Naive thymus-derived CD8-positive, alpha-beta T cell (primary cell): ENCODE data around the gene A4GNT. TPM values are rescaled to one million over a fixed set of nuclear protein-coding genes. Genes with fewer than 3 reads are reported as not detected.

Experiments
- ATAC-seq, 2 donors: fragments of 150-1000 bp; cut with Tn5 transposase in 1 of 2; sonication (Bioruptor Pico), chemical (Tn5 transposase) in 1 of 2; 1 replicate in 1 of 2; 2 replicates in 1 of 2; pipeline ENCODE4 v1.10.0; 2021; ENCODE audit warnings: mild to moderate bottlenecking in 2 of 2, moderate library complexity in 2 of 2
- POLR2A ChIA-PET: fragments of 350-600 bp; sonication (Branson Sonifier 250); formaldehyde crosslinking; loops from one replicate; lab custom pipeline; 2021; ENCODE audit warnings: antibody characterized with exemption; lab: Charles Lee
- DNase-seq, 10 donors: peaks; one replicate each; pipeline versions ENCODE4 v3.0.0 to v3.0.0-alpha.2; 2020 to 2022
- H3K27ac Mint-ChIP-seq, 10 donors: one replicate each; pipeline ENCODE4 v1.8.0; 2020 to 2022; ENCODE audit warnings: mild to moderate bottlenecking in 10 of 10, mixed read lengths in 10 of 10, moderate library complexity in 4 of 10, inconsistent platforms in 1 of 10
- H3K27me3 Mint-ChIP-seq, 5 donors: one replicate each; pipeline ENCODE4 v1.8.0; 2021 to 2022; ENCODE audit warnings: mixed read lengths in 5 of 5
- H3K36me3 Mint-ChIP-seq, 3 donors: one replicate each; pipeline ENCODE4 v1.8.0; 2020 to 2022; ENCODE audit warnings: mixed read lengths in 3 of 3, mild to moderate bottlenecking in 2 of 3, inconsistent platforms in 1 of 3
- H3K4me1 Mint-ChIP-seq, 4 donors: one replicate each; pipeline ENCODE4 v1.8.0; 2021 to 2022; ENCODE audit warnings: mixed read lengths in 4 of 4
- H3K4me3 Mint-ChIP-seq, 10 donors: one replicate each; pipeline ENCODE4 v1.8.0; 2020 to 2022; ENCODE audit warnings: mild to moderate bottlenecking in 10 of 10, mixed read lengths in 10 of 10, moderate library complexity in 6 of 10, inconsistent platforms in 1 of 10
- H3K9me3 Mint-ChIP-seq, 9 donors: one replicate each; pipeline ENCODE4 v1.8.0; 2020 to 2022; ENCODE audit warnings: mixed read lengths in 9 of 9, mild to moderate bottlenecking in 3 of 9, inconsistent platforms in 1 of 9, moderate library complexity in 1 of 9
- polyA plus RNA-seq, 3 donors: library from polyadenylated mRNA; unstranded; fragments of 300-500 nt; fragmentation: Illumina TruSeq; gene quantifications; one replicate each; pipeline ENCODE4 v1.2.3, GENCODE V29; 2021
- total RNA-seq, 8 experiments: library from RNA in 2 of 8; stranded (reverse) in 2 of 8; gene quantifications; one replicate each; pipeline ENCODE4 v1.2.3 and lab custom pipeline; 2021 to 2026

A4GNT gene
- total and polyA plus RNA-seq, 5 experiments from 2014 or later, result not detected

DNA sequence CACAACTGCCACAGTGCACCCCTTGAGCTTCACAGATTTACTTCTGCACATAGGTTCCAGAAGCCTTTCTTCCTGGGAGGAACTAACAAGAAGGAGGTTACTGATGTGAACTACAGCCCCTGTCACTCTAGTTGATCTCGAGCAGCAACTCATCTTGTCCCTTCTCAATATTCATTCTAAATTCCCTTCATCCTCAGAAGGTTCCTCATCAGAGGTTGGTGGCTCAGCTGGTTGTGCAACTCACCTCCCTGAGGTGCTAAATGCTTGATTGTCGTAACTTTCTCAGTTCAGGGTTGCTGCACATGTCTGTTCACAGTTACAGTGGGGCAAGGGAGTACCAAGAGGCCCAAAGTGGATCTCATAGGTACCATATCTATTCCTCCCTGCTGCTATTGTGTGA lies 5.7 kb upstream of the A4GNT start:
- POLR2A ChIA-PET, result no interaction called here
- Mint-ChIP-seq H3K4me1 (peaks cover 0 to 1% (median 0%) of the 10 kb centered on the region in 4 donors), H3K9me3 (no peaks in the 10 kb centered on the region), H3K27me3 (peaks cover 8 to 30% (median 11%) of the 10 kb centered on the region in 5 donors), H3K36me3 (no peaks in the 10 kb centered on the region), H3K27ac (no peak overlapping the region), H3K4me3 (no peak overlapping the region)
- ATAC-seq, result no peak
- no peak for DNase-seq

GRCh38 chr3:138136201-138136600 lies 4.0 kb upstream of the A4GNT start:
- H3K4me1 Mint-ChIP-seq, result peaks cover 0 to 1% (median 0%) of the 10 kb centered on the region in 4 donors
- H3K27ac Mint-ChIP-seq, result no peak overlapping the region
- ATAC-seq (no peak), DNase-seq (no peak)
- no peaks in the 10 kb centered on the region for H3K9me3 Mint-ChIP-seq
- POLR2A ChIA-PET, result no interaction called here
- H3K27me3 Mint-ChIP-seq, result peaks cover 4 to 18% (median 7%) of the 10 kb centered on the region in 5 donors
- no peaks in the 10 kb centered on the region for H3K36me3 Mint-ChIP-seq
- H3K4me3 Mint-ChIP-seq, result no peak overlapping the region

DNA sequence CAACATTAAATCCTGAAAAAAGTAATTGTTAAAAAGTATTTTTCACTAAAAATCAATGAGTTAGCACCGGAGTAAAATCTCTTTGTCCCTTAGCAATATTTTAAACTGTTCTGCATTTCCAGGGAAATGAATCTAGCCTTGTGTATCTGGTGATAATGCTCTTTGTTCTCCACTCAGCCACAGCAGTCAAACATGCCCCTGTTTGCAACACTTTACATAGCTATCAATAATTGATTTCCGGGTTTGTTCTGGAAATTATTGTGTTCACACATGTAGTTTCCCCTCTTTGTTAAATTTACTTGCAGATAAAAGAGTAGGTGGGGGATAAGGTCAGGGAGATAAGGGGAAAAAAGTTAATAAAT lies 3.6 kb upstream of the A4GNT start:
- Mint-ChIP-seq H3K9me3 (no peaks in the 10 kb centered on the region), H3K27me3 (peaks cover 3 to 16% (median 7%) of the 10 kb centered on the region in 5 donors), H3K4me1 (peaks cover 0 to 1% (median 0%) of the 10 kb centered on the region in 4 donors), H3K27ac (no peak overlapping the region), H3K36me3 (no peaks in the 10 kb centered on the region), H3K4me3 (no peak overlapping the region)
- DNase-seq (no peak), ATAC-seq (no peak)
- POLR2A ChIA-PET, result no interaction called here

DNA sequence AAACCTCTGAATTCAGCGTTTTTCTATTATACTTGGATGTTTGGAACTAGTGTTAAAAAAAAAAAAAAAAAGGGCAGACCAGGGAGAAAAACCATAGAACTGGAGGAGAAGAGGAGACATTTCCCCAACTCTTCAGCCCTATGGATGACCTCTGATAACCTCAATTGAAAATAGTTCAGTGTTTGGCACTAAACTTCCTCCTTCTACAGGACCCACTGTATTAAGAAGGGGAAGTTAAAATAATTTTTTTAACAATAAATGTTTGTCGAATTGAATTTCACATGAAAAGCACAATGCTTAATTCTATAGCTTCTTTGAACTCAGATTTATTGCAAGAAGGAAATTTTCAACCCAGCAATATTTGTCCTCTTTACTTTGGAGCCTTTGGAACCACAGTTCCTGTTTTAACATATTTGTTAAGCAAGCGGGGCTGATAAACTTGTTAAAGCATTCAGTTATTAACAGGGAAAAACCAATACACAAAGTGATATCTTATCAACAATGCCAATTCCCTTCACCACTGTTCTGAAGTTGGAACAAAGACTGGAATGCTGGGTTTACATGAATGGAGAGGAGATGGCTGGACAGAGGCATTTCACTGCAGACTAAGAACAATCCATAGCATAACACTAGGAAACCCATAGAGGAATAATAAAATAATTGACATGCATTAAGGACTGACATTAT lies 3.1 kb upstream of the A4GNT start:
- Mint-ChIP-seq H3K4me3 (no peak overlapping the region), H3K27ac (no peak overlapping the region), H3K9me3 (no peaks in the 10 kb centered on the region), H3K36me3 (no peaks in the 10 kb centered on the region), H3K27me3 (peaks cover 2 to 12% (median 7%) of the 10 kb centered on the region in 5 donors), H3K4me1 (peaks cover 0 to 1% (median 0%) of the 10 kb centered on the region in 4 donors)
- DNase-seq (no peak), ATAC-seq (no peak)
- POLR2A ChIA-PET, result no interaction called here

DNA sequence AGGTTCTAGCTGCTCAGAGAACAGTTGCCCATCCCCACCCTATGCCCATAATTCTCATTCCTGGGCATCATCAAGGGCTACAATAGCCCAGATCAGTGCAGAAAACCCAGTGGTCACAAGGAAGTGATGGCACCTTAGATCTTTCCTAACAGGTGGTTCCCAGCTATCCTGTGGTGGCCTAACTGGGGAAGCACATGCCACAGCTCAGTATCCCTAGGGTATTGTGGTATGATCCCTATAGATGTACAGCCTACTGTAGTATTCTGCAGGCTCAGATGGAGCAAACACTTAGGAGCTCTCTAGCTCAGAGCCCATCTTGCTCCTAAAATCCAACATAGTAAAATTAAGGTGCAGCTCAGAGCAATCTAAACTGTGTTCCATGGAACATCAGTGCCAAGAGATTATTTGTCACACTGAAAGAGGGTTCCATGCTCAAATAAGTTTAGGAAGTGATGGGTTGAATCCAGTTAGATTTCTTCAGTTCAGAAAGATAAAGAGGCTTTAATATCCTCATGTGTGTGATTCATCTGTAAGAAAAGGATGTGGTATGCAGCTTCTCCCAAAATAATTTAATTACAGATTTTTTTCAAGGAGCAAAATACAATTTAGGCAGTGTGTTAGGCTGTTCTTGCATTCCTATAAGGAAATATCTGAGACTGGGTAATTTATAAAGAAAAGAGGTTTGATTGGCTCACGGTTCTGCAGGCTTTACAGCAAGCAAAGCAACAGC lies 4.4 kb downstream of the A4GNT start:
- Mint-ChIP-seq H3K9me3 (no peaks in the 10 kb centered on the region), H3K36me3 (peaks cover 0 to 7% (median 0%) of the 10 kb centered on the region in 3 donors), H3K27me3 (peaks cover 0 to 11% (median 3%) of the 10 kb centered on the region in 5 donors), H3K27ac (no peak overlapping the region), H3K4me1 (peaks cover 0 to 2% (median 0%) of the 10 kb centered on the region in 4 donors), H3K4me3 (no peak overlapping the region)
- ATAC-seq (no peak), DNase-seq (no peak)
- POLR2A ChIA-PET, result no interaction called here

DNA sequence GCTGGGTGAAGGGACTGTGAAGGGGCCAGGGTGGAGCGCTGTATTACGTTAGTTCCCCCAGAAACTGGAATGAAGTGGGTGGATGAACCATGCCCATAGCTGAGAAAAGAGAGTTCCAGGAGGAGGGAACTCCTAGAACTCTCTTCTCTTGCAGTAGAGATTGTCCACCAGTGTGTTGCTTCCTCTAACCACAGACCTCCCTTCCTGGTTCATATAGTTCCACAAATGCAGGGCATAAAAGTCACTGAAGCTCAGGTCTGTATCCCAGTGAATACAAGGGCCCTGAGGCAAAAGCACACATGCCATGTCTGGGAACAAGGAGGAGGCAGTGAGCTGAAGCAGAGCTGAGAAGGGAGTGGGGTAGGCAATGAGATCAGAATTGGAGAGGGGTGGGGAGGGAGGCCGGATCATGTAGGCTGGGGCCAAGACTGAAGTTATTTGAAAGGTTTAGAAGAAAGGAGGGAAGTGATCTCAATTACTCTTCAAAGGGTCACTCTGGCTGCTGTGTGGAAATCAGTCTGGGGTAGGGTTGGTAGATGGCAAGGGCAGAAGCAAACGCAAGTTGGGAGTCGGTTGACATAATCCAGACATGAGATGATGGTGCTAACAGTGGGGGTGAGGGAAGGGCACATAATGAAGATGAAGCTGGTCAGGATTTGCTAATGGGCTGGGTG lies 6.5 kb downstream of the A4GNT start:
- POLR2A ChIA-PET, result no interaction called here
- ATAC-seq, result no peak
- H3K9me3 Mint-ChIP-seq, result no peaks in the 10 kb centered on the region
- peaks cover 0 to 12% (median 5%) of the 10 kb centered on the region in 5 donors for H3K27me3 Mint-ChIP-seq
- DNase-seq, result no peak
- H3K4me3 Mint-ChIP-seq, result no peak overlapping the region
- peaks cover 0 to 7% (median 0%) of the 10 kb centered on the region in 3 donors for H3K36me3 Mint-ChIP-seq
- H3K27ac Mint-ChIP-seq, result peak overlapping the region in 2 of 10 donors; percentile 75 to 76
- H3K4me1 Mint-ChIP-seq, result peaks cover 0 to 2% (median 0%) of the 10 kb centered on the region in 4 donors

GRCh38 chr3:138124706-138125355 lies 7.4 kb downstream of the A4GNT start:
- H3K4me3 Mint-ChIP-seq, result no peak overlapping the region

DNA sequence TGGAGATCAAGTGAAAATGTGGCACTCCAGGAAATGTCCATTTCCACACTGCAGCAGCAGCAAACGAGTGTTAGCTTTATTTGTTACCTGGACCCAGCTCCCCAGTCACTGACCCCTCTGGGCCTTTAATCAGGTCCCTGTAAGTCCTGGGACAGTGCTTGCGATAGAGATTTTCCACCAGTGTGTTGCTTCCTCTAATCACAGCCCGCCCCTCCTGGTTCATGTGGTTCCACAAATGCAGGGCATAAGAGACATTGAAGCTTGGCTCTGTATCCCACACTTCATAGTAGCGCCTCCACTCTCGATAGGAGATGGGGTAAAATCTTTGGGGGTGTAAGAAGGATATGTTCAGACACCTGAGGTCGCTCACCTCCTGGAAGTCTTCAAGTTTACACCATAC lies 8.0 kb downstream of the A4GNT start:
- H3K27me3 Mint-ChIP-seq, result peaks cover 2 to 12% (median 6%) of the 10 kb centered on the region in 5 donors
- no peaks in the 10 kb centered on the region for H3K9me3 Mint-ChIP-seq
- peaks cover 0 to 7% (median 0%) of the 10 kb centered on the region in 3 donors for H3K36me3 Mint-ChIP-seq
- no peak for ATAC-seq
- no peak overlapping the region for H3K4me3 Mint-ChIP-seq
- POLR2A ChIA-PET, result no interaction called here
- no peak for DNase-seq
- H3K27ac Mint-ChIP-seq, result no peak overlapping the region
- H3K4me1 Mint-ChIP-seq, result peaks cover 0 to 2% (median 0%) of the 10 kb centered on the region in 4 donors

More at GRCh38 chr3:138124706-138125355, 7.4 kb downstream of the A4GNT start:
- H3K36me3 Mint-ChIP-seq, result peaks cover 0 to 7% (median 0%) of the 10 kb centered on the region in 3 donors
- H3K27ac Mint-ChIP-seq, result no peak overlapping the region
- DNase-seq (no peak), ATAC-seq (no peak)
- peaks cover 0 to 12% (median 6%) of the 10 kb centered on the region in 5 donors for H3K27me3 Mint-ChIP-seq
- H3K4me1 Mint-ChIP-seq, result peaks cover 0 to 2% (median 0%) of the 10 kb centered on the region in 4 donors
- H3K9me3 Mint-ChIP-seq, result no peaks in the 10 kb centered on the region
- POLR2A ChIA-PET, result no interaction called here

GRCh38 chr3:138119423-138119766 lies 12.8 kb downstream of the A4GNT start:
- no peak overlapping the region for H3K27ac Mint-ChIP-seq
- no peak overlapping the region for H3K4me3 Mint-ChIP-seq
- peaks cover 18 to 46% (median 24%) of the 10 kb centered on the region in 5 donors for H3K27me3 Mint-ChIP-seq
- POLR2A ChIA-PET, result no interaction called here
- DNase-seq (no peak), ATAC-seq (no peak)
- peaks cover 0 to 2% (median 0%) of the 10 kb centered on the region in 9 donors for H3K9me3 Mint-ChIP-seq
- peaks cover 5 to 19% (median 12%) of the 10 kb centered on the region in 4 donors for H3K4me1 Mint-ChIP-seq
- peaks cover 0 to 7% (median 0%) of the 10 kb centered on the region in 3 donors for H3K36me3 Mint-ChIP-seq

DNA sequence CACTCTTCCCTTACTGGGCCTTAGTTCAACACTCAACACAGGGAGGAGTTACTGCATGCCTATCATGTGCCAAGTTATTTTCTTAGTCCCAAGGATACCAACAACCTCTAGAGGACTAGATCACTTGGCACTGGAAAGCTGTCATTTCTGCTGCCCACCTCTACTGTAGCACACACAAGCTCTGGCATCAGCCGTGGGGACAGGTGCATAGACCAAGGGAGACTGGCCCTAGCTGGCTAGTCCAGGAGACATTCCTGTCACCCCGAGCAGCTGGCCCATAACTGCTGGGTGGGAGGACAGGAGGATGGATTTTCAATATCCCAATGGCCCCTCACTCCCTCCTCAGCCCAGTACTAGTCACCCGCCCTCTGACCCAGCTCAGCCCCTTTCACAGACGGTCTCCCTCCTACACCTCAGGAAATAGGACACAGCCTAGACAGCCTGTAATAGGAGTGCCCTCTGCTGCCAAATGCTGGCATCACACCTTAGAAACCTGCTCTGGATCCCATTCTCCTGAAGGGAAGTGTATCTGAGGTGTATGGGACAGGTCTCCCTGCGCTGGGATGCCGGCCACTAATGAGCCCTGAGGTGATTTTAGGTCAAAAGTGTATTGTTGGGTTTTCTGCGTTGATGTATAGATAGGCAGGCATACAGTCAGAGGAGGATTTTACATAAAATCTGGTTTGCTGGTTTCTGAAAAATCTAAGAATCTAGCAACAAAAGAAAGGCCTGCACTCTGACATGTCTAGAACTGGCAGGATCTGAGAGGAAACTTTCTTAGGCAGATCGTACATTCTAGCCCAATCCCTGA lies 13.4 kb downstream of the A4GNT start:
- H3K27me3 Mint-ChIP-seq, result peaks cover 18 to 50% (median 28%) of the 10 kb centered on the region in 5 donors
- H3K4me3 Mint-ChIP-seq, result no peak overlapping the region
- H3K27ac Mint-ChIP-seq, result peak overlapping the region in 1 of 10 donors; percentile 70
- peaks cover 5 to 21% (median 14%) of the 10 kb centered on the region in 4 donors for H3K4me1 Mint-ChIP-seq
- POLR2A ChIA-PET, result no interaction called here
- peak in 5 of 10 donors; percentile 21 to 33 (median 29) for DNase-seq
- peaks cover 0 to 7% (median 0%) of the 10 kb centered on the region in 3 donors for H3K36me3 Mint-ChIP-seq
- peak; percentile 53 to 60 for ATAC-seq
- H3K9me3 Mint-ChIP-seq, result peaks cover 0 to 2% (median 0%) of the 10 kb centered on the region in 9 donors

DNA sequence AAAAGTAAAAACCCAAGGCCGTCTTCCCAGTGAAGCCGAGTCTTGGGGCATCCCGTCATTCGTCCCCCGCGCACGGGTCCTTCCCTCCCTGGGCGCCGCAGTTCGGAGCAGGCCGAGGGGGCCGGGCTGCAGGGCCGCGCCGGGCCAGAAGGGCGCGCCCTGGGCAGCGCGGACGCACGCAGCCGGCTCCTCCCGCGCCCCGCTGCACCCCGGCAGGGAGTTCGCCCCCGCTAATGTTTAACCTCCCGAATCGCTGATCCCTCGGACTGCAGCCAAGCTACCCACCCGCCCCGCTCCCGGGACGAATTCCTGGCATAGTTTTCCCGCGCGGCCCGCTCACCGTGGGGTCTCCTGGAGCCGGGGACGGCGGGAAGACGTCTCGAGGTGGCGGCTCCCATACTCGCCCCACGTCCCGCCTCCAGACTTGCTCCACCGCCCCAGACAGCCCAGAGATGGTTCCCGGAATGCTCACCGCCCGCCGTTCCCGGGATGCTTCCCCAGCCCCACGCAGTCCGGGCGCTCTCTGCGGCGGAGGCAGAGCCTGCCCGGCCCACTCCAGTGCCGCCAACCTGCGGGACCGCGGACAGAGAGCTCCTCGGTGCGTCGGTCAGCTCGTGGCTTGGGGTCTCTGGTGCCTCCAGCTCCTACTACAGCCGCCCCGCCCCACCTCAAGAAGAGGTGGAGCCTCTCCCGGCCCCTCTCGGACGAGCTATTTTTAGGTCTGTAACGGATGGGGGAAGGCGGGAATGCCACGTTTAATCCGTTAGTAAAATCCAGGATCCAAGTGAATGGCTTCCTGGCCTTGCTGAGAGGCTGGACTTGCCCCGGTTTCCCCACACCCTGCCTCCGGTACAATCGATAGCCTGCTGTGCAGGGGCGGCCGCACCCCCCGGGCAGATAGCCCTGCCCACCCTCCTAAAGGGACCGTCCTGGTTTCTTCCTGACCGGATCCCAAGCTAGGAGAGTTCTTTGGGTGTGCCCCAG lies 16.9 kb downstream of the A4GNT start, which contains the start of gene DZIP1L:
DZIP1L (minus strand) TSS at position 621 of the 984 bp plus-strand sequence. CDS start 11,637 bp downstream, outside the sequence.
- H3K9me3 Mint-ChIP-seq, result peaks cover 0 to 2% (median 0%) of the 10 kb centered on the region in 9 donors
- H3K27ac Mint-ChIP-seq, result peak within 1 kb of the TSS in 2 of 10 donors; percentile 20 to 68
- DNase-seq (peak in 2 of 10 donors; percentile 3 to 15), ATAC-seq (peak; percentile 85 to 96)
- POLR2A ChIA-PET, result no interaction called here
- H3K4me1 Mint-ChIP-seq, result peaks cover 5 to 21% (median 14%) of the 10 kb centered on the region in 4 donors
- H3K36me3 Mint-ChIP-seq, result no peaks in the 10 kb centered on the region
- peaks cover 22 to 77% (median 41%) of the 10 kb centered on the region in 5 donors for H3K27me3 Mint-ChIP-seq
- peak within 1 kb of the TSS; percentile 74 to 86 (median 80) for H3K4me3 Mint-ChIP-seq
